HCT116 (cell line): Measurements from ENCODE around the gene GRHL1. TPM values are rescaled to one million over a fixed set of nuclear protein-coding genes. Genes with fewer than 3 reads are reported as not detected.

Experiments
- ATAC-seq: fragments of 200-7000 bp; cut with Tn5 transposase; 2 replicates; pipeline ENCODE4 v1.9.1; 2020; ENCODE audit warnings: mild to moderate bottlenecking, moderate library complexity
- BruUV-seq: library from RNA; stranded (reverse); fragments of 400-500 nt; replicated peaks from 2 replicates; lab custom pipeline; 2021; lab: Mats Ljungman, UMichigan
- CTCF ChIA-PET: fragments of 300-600 bp; sonication (Branson Sonifier 250); formaldehyde crosslinking; loops from one replicate; lab custom pipeline; 2021; ENCODE audit warnings: antibody characterized with exemption; lab: Charles Lee
- POLR2A ChIA-PET: fragments of 300-600, 350-600 bp; sonication (Branson Sonifier 250); formaldehyde crosslinking; loops from one replicate; lab custom pipeline; 2021; ENCODE audit warnings: antibody characterized with exemption; lab: Charles Lee
- RAD21 ChIA-PET, 2 experiments: fragments of 300-600 bp; sonication (Branson Sonifier 250); formaldehyde crosslinking; loops; one replicate each; lab custom pipeline; 2023; ENCODE audit warnings: low total read pairs in 2 of 2; ENCODE audit not compliant: uncharacterized antibody in 2 of 2, unreplicated experiment in 2 of 2, low non-redundant PET in 1 of 2; lab: Charles Lee
- DNase-seq: peaks from one replicate; pipeline ENCODE4 v3.0.0-alpha.2; 2010; ENCODE audit warnings: low read depth, low spot score
- H2AFZ ChIP-seq: fragments of 200-600 bp; shearing (Covaris generic), sonication (generic); 2 replicates; pipeline ENCODE4 v1.6.1; 2017; ENCODE audit warnings: low read depth, mixed run types, mixed read lengths, antibody characterized with exemption, low read length; ENCODE audit not compliant: poor library complexity, severe bottlenecking
- H3K27ac ChIP-seq: 2 replicates; pipeline ENCODE4 v1.5.1; 2012; ENCODE audit warnings: low read depth, low read length
- H3K27me3 ChIP-seq: fragments of 200-600 bp; sonication (generic); 2 replicates; pipeline ENCODE4 v1.6.1; 2016; ENCODE audit warnings: mixed run types, low read length, mixed read lengths; ENCODE audit not compliant: insufficient read depth
- H3K36me3 ChIP-seq, 2 experiments: fragments of 200-500 bp in 1 of 2; fragments of 200-600 bp in 1 of 2; sonication (Bioruptor generic) in 1 of 2; sonication (generic) in 1 of 2; 2 replicates each; pipeline versions ENCODE4 v1.5.1 to v1.6.1; 2014 to 2016; ENCODE audit warnings: low read length in 2 of 2, inconsistent platforms in 1 of 2, mixed read lengths in 1 of 2, mixed run types in 1 of 2; ENCODE audit not compliant: insufficient read depth in 2 of 2, control insufficient read depth in 1 of 2
- H3K4me1 ChIP-seq, 2 experiments: fragments of 200-600 bp in 1 of 2; sonication (generic) in 1 of 2; 2 replicates each; pipeline versions ENCODE4 v1.5.1 to v1.6.1; 2012 to 2017; ENCODE audit warnings: low read length in 2 of 2, inconsistent platforms in 1 of 2, mild to moderate bottlenecking in 1 of 2, mixed read lengths in 1 of 2, mixed run types in 1 of 2, moderate library complexity in 1 of 2; ENCODE audit not compliant: insufficient read depth in 2 of 2, control insufficient read depth in 1 of 2
- H3K4me2 ChIP-seq: fragments of 200-600 bp; sonication (generic); 2 replicates; pipeline ENCODE4 v1.6.1; 2017; ENCODE audit warnings: mixed run types, low read length, mixed read lengths
- H3K4me3 ChIP-seq, 2 experiments: fragments of 200-600 bp in 1 of 2; sonication (generic) in 1 of 2; replicated peaks in 1 of 2; 2 replicates each; pipeline ENCODE4 v1.5.1; 2011 to 2016; ENCODE audit warnings: low read length in 2 of 2, control low read depth in 1 of 2, low read depth in 1 of 2, mild to moderate bottlenecking in 1 of 2, mixed read lengths in 1 of 2, mixed run types in 1 of 2
- H3K79me2 ChIP-seq: fragments of 200-600 bp; sonication (generic); 2 replicates; pipeline ENCODE4 v1.6.1; 2017; ENCODE audit warnings: mild to moderate bottlenecking, mixed run types, low read length, moderate library complexity, mixed read lengths; ENCODE audit not compliant: insufficient read depth
- H3K9ac ChIP-seq: fragments of 200-600 bp; sonication (generic); 2 replicates; pipeline ENCODE4 v1.6.1; 2016; ENCODE audit warnings: low read length, mixed read lengths
- H3K9me2 ChIP-seq: fragments of 200-600 bp; sonication (generic), shearing (Covaris generic); 2 replicates; pipeline ENCODE4 v1.6.1; 2017; ENCODE audit warnings: mixed run types, mild to moderate bottlenecking, moderate library complexity; ENCODE audit not compliant: insufficient read depth
- H3K9me3 ChIP-seq, 2 experiments: fragments of 200-500 bp in 1 of 2; fragments of 200-600 bp in 1 of 2; sonication (Bioruptor generic) in 1 of 2; sonication (generic) in 1 of 2; 2 replicates each; pipeline ENCODE4 v1.6.1; 2014 to 2017; ENCODE audit warnings: low read length in 2 of 2, mixed read lengths in 2 of 2, inconsistent platforms in 1 of 2, low read depth in 1 of 2, mild to moderate bottlenecking in 1 of 2, mixed run types in 1 of 2, moderate library complexity in 1 of 2; ENCODE audit not compliant: control insufficient read depth in 1 of 2, insufficient read depth in 1 of 2
- H4K20me1 ChIP-seq: fragments of 200-600 bp; sonication (generic), shearing (Covaris generic); 2 replicates; pipeline ENCODE4 v1.6.1; 2017; ENCODE audit warnings: mixed run types, mild to moderate bottlenecking, moderate library complexity; ENCODE audit not compliant: insufficient read depth
- CEBPB ChIP-seq: IDR thresholded peaks from 2 replicates; pipeline ENCODE4 v1.6.1; 2012; ENCODE audit warnings: low read depth
- CTCF ChIP-seq, 3 experiments: fragments of 200-600 bp in 1 of 3; sonication (generic) in 1 of 3; IDR thresholded peaks in 2 of 3; conservative IDR thresholded peaks in 1 of 3; 2 replicates each; pipeline ENCODE4 v1.5.1; 2012 to 2017; ENCODE audit warnings: low read depth in 2 of 3, low read length in 2 of 3, antibody characterized with exemption in 1 of 3, borderline replicate concordance in 1 of 3, control low read depth in 1 of 3, mild to moderate bottlenecking in 1 of 3, mixed read lengths in 1 of 3, mixed run types in 1 of 3, moderate library complexity in 1 of 3; ENCODE audit not compliant: insufficient read depth in 1 of 3
- EGR1 ChIP-seq: IDR thresholded peaks from 2 replicates; pipeline ENCODE4 v1.6.1; 2012; ENCODE audit warnings: low read depth
- ELF1 ChIP-seq: IDR thresholded peaks from 2 replicates; pipeline ENCODE4 v1.6.1; 2012; ENCODE audit warnings: low read depth, borderline replicate concordance
- EZH2phosphoT487 ChIP-seq: fragments of 200-600 bp; IDR thresholded peaks from 2 replicates; pipeline ENCODE4 v1.6.1; 2018; ENCODE audit warnings: antibody characterized with exemption, borderline replicate concordance
- FOSL1 ChIP-seq: IDR thresholded peaks from 2 replicates; pipeline ENCODE4 v1.6.1; 2012; ENCODE audit warnings: low read depth
- MAX ChIP-seq: IDR thresholded peaks from 2 replicates; pipeline ENCODE4 v1.6.1; 2012
- RAD21 ChIP-seq: IDR thresholded peaks from 2 replicates; pipeline ENCODE4 v1.6.1; 2012; ENCODE audit warnings: low read depth, mild to moderate bottlenecking
- TCF7L2 ChIP-seq: IDR thresholded peaks from 2 replicates; pipeline ENCODE4 v1.7.0; 2011; ENCODE audit warnings: borderline replicate concordance, inconsistent platforms; ENCODE audit not compliant: insufficient read depth, insufficient read length; ENCODE audit errors: extremely low read depth
- ZNF274 ChIP-seq: fragments of 200-500 bp; sonication (Bioruptor generic); IDR thresholded peaks from 2 replicates; pipeline ENCODE4 v1.6.1; 2014; ENCODE audit warnings: mild to moderate bottlenecking, low read depth, low read length, inconsistent platforms
- intact Hi-C: fragments of 100-400 bp; cut with micrococcal nuclease; formaldehyde crosslinking; loops from 2 replicates; pipeline ENCODE4 v1.10.0; 2022
- total RNA-seq: library from RNA; stranded (reverse); gene quantifications from one replicate; pipeline ENCODE4 v1.2.1, GENCODE V29; 2021; ENCODE audit not compliant: unreplicated experiment

Gene GRHL1
- total RNA-seq, 1 experiment from 2014 or later = 8.5 TPM

GRCh38 chr2:10027660-10028330 lies 76.3 kb downstream of the GRHL1 start (continued):
- TF ChIP-seq TCF7L2 = no peak
- TF ChIP-seq EZH2phosphoT487 = no peak
- TF ChIP-seq MAX = no peak
- no peak for TF ChIP-seq RAD21
- TF ChIP-seq CEBPB = no peak
- no peak for TF ChIP-seq FOSL1
- no peak for TF ChIP-seq ZNF274
- no peak for TF ChIP-seq EGR1
- TF ChIP-seq, all 23 proteins: peak for 0

GRCh38 chr2:10028407-10028987 lies 77.0 kb downstream of the GRHL1 start:
- H3K4me3 ChIP-seq = no peak overlapping the region
- POLR2A ChIA-PET = interaction anchor here (0.8 kb wide), 1 partner anchor 15 kb away, joined by 3 read pairs; the partner anchor contains the start of gene KLF11
- no peak overlapping the region for H3K4me2 ChIP-seq
- no peak overlapping the region for H3K9ac ChIP-seq
- H3K9me3 ChIP-seq = no peaks in the 10 kb centered on the region
- H2AFZ ChIP-seq = no peak overlapping the region
- ATAC-seq = 0 out of 2 replicates have a peak, but pooled peaks have one; percentile 23
- no peaks in the 10 kb centered on the region for H4K20me1 ChIP-seq
- DNase-seq = no peak
- TF ChIP-seq ELF1 (no peak), RAD21 (peak; percentile 21; the same call in 1 of the 2 replicates), CTCF (IDR thresholded peaks at IDR 0.05 in 2 of 3, conservative IDR thresholded peaks at IDR 0.05 in 1 of 3; ENCODE audit: borderline replicate concordance in 1 of 3, insufficient read depth in 1 of 3, low read depth in 2 of 3, low read length in 2 of 3) (0 out of 6 replicates have a peak, but pooled peaks of 1 of the 3 experiments have one; percentile 2)
- CTCF ChIA-PET = interaction anchor here (0.7 kb wide), 1 partner anchor 258 kb away, joined by 3 read pairs; no protein-coding TSS in a partner anchor
- H3K79me2 ChIP-seq = no peaks in the 10 kb centered on the region
- no peaks in the 10 kb centered on the region for H3K27me3 ChIP-seq
- no TSS peak for BruUV-seq
- no peaks in the 10 kb centered on the region for H3K9me2 ChIP-seq
- H3K27ac ChIP-seq = no peak overlapping the region
- RAD21 ChIA-PET = no interaction called here
- intact Hi-C loops = no loop called here
- no peaks in the 10 kb centered on the region for H3K36me3 ChIP-seq
- no peaks in the 10 kb centered on the region for H3K4me1 ChIP-seq
